ENCODE data around the gene DHRS12. TPM values are rescaled to one million over a fixed set of nuclear protein-coding genes. Genes with fewer than 3 reads are reported as not detected.

Gene DHRS12, protein sequence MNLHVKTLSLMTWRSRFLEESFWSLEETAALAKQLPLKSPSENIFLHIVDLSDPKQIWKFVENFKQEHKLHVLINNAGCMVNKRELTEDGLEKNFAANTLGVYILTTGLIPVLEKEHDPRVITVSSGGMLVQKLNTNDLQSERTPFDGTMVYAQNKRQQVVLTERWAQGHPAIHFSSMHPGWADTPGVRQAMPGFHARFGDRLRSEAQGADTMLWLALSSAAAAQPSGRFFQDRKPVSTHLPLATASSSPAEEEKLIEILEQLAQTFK
- total RNA-seq, result 5.4 and 9.9 TPM in 2 replicates

DNA sequence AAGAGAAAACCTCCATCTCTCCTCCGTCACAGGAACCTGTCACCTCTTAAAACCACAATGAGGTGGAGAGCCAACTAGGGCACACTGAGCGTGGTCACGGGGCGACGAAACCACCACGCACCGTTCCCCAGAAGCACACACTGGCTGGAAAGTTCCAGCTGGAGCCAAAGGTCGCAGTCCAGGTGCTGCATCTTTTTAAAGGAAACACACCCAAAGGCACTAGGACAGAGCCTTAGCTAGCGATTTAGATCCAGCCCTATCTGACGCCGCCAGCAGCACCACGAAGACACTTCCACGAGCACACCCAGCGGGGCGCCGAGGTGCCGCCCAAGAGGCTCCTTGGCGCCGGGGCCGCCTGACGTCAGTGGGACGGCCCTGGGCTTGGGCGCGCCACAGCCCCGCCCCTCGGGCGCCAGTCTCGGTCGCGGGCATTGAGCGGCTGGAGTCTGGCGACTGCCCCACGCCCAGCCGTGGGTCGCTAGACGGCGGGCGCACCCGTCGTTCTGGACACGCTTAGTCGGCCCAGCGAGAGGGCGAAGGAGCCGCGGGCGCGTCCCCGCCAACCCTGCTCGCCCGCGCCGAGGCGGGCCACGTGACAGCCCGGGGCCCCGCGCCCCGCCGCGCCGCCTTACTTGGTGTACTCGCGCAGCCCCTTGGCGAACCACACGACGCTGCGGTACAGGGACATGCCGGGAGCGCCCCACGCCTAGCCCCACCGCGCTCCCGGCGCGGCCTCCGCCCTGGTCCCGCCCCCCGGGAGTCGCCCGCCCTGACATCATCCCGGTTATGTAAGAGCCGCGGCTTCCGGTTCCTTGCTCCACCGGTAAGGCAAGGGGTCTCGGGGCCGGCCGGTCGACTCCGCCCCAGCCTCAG is at the start of gene DHRS12:
Gene DHRS12 (minus strand): TSS at position 742 of the 873 bp plus-strand sequence. CDS start 4,504 bp downstream, outside the sequence.
- DNase-seq (ENCODE audit: low read depth in 2 of 2), result peak; percentile 82 to 86

DNA sequence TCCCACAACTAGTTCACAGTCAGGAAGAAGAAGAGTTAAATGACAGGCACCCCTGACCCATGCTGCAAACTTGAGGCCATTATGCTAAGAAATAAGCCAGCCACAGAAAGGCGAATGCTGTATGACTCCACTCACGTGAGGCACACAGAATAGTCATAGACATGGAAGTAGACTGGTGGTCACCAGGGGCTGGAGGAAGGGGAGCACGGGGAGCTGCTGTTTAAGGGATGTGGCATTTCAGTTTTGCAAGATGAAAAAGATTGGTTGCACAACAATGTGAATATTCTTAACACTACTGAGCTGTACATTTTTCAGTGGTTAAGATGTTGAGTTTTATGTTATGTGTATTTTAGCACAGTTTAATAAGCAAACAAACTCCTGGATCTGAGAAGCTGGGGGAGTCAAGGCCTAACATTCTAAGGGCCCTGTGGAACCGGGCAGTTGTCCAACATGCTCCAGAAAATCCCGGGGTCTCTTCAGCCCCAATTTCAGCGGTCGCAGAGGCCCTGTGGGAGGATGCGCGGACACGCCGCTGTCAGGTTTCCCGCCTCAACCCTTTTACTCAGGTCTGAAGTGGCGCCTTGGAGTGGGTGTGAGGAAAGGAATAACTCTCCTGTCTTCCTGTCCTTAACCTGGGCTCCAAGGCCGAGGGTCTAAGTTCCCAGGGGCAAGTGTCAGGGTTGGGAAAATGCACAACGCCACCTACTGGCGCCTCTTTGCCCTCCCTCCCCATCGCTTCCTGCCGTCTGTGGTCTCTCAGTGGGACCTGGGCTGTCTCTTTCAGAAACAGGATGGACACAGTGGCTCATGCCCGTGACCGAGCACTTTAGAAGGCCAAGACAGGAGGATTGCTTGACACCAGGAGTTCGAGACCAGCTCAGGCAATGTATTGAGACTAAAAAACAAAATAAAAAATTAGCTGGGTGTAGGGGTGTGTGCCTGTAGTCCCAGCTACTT is 45.5 kb upstream of the DHRS12 start:
- DNase-seq (ENCODE audit: low read depth in 2 of 2), result peak; percentile 18 to 20

DNA sequence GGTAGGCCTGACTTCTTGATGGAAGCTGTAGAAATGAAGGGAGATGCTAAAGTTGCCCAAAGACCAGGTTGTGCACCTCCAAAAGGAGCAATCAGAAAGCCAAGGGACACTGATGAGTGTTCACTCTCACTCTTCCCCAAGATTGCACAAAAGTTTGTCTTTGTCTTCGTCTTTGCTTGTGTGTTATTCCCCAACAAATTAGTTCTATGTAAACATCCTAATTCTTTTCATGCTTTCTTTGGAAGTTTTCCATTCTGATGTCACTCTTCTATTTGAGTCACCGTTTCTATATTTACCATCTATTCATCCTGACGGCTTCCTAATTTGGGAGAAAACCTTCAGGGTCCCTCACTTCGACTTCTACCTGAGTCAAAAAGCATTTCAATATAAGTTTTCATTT is 44.7 kb upstream of the DHRS12 start:
- peak in 1 of 2 donors; percentile 55 for DNase-seq (ENCODE audit: low read depth in 2 of 2)

- no peak for DNase-seq (ENCODE audit: low read depth in 2 of 2)
Measured at GRCh38 chr13:51846756-51847155, 42.8 kb upstream of the DHRS12 start.

DNA sequence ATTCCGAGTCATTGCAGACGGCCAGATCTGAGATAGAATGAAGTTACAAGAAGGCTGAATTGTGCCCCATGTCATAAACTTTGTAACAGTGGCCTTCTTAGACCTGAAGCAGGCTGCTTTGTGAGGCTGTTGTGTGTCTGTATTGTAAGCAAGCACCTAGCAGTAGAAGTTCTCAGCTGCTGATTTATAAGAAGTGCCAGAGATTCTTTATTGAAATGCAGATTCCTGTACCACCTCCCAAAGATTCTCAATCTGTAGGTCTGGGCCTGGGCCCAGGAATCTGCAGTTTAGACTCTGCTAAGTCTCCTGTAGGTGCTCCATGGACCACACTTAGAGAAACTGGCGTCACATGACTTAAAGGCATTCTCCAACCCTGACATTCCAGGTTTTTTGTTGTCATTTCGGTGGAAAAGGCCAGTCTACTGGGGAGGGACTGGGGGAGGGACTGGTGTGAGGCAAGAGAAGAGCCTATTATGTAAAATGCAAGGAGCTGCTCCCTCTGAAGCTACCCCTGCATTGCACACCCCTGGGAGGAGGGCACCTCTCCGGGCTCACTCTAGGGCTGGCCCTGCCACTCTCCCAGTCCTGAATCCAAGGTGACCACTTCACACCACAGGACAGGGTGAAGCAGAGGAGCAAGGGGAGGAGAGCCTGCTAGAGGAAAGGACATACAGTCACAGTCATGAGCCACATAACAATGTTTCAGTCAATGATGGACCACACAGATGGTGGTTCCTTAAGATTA is 41.8 kb upstream of the DHRS12 start:
- DNase-seq (ENCODE audit: low read depth in 2 of 2), result no peak

GRCh38 chr13:51844862-51845573 is 41.1 kb upstream of the DHRS12 start, which contains the start of gene TMEM272:
TSS of gene TMEM272 (minus strand) at chr13:51845177. CDS start at chr13:51838530, 6,647 bp downstream.
- DNase-seq (ENCODE audit: low read depth in 2 of 2), result peak; percentile 38 to 58

GRCh38 chr13:51843529-51843928 is 39.6 kb upstream of the DHRS12 start:
- no peak for DNase-seq (ENCODE audit: low read depth in 2 of 2)

GRCh38 chr13:51841732-51842131 is 37.8 kb upstream of the DHRS12 start:
- DNase-seq (ENCODE audit: low read depth in 2 of 2), result no peak

DNA sequence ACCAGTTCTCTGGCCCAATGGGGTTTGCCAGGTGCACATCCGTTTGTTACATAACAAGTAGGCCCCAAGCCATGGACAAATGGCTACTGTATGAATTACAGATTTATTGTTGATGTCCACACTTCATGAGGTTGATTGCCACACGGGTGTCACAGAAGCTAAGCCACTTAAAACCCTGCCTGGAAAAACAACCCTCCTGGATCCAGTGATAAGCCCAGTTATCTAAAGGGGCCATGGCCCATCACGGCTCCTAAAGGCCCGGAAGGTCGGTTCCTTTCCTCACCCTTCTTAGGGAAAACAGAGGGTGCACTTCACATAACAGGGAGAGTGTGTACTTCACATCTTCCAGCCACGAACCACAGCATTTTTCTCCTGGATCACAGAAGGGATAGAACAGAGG is 37.0 kb upstream of the DHRS12 start:
- no peak for DNase-seq (ENCODE audit: low read depth in 2 of 2)

GRCh38 chr13:51839711-51840540 is 36.0 kb upstream of the DHRS12 start:
- no peak for DNase-seq (ENCODE audit: low read depth in 2 of 2)

DNA sequence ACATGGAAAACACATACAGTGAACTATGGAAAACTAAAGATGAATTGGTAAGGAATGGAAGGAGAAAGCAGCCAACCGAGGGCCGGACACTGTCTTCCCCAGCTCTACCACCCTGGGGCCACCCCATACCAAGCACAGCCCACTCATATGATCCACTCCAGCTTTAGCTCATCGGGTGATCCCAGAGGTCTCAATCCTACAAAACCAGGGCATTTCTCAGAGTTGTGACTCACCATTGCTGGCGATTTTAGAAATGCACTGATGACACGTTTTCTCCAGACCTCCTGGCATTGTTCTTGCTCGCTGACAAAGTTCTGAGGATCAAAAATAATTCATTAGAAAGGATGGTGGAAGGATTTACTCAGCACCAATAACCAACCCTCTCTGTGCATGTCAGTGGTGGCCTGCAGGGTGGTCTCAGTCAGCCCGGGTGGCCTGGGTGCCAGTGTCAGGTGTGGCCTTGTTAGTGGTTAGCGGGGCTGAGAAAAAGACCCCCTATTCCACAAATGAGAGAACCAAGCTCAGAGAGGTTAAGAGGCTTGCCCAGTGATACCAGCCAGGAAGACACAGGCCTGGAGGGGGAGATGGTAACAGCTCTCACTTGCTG is 34.4 kb upstream of the DHRS12 start:
- peak in 1 of 2 donors; percentile 28 for DNase-seq (ENCODE audit: low read depth in 2 of 2)

DNA sequence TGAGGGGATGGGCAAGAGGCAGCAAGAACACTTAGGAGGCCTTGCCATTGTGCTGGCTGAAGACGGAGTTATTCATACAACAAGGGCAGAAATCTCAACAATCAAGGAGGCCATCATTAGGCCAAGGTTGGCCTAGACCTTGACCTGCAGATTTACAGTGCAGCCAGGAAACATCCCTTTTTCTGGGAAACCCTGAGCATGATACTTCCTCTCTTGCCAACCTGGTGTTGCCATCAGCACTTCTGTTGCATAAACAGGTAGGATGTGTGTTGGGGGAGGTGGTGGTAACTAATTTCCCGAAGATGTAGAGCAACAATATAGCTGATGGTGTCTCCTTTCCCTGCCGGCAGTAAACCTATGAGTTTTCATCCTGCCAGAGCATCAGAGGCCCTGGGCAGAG is 33.1 kb upstream of the DHRS12 start:
- DNase-seq (ENCODE audit: low read depth in 2 of 2), result no peak

DNA sequence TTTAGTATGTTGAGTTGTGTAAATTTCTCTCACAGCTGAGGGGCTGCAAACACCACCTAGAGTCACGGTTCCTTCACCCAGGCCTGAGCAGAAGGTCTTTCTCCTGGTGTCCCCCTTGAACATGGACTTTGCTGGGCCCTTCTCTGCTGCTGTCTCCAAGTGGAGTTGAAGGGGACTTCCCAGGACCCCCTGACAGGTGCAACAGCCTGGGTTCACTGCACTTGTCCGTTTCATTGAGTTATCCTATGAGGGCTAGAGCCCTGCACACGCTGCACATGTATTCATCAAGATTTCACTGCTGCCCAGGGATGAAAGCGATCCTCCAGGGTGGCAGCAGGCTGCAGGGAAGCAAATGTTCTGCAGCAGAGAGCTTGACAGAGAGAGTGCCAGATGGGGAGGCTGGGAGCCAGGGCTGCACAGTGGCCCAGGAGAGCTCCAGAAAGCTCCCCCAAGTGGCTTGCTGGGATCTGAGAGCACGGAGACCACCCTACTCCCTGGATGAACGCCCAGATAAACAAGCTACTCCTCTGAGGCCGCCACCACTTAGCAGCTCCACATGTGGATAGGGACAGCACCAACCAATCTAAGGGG is 30.7 kb upstream of the DHRS12 start:
- DNase-seq (ENCODE audit: low read depth in 2 of 2), result no peak

GRCh38 chr13:51833980-51834379 is 30.0 kb upstream of the DHRS12 start:
- no peak for DNase-seq (ENCODE audit: low read depth in 2 of 2)

GRCh38 chr13:51832471-51833152 is 28.6 kb upstream of the DHRS12 start:
- DNase-seq (ENCODE audit: low read depth in 2 of 2), result peak; percentile 34 to 38

DNA sequence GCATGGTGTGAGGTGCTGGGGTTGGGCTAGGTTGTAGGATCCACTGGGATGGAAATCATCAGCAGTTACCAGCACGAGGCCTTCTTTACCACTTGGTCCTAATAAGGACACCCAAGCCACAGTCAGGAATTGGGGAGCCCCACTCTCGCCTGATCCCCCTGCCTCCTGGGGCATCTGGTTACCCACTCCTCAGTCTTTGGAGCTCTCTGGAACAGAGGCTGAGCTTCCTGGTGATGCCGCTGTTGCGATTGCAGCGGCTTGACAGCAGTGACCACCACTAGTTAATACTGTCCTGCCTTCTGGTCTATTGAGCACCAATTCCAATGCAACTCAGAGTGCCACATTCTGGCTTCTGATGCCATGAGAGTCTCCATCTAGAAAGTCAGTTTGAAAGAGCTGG is 27.6 kb upstream of the DHRS12 start:
- no peak for DNase-seq (ENCODE audit: low read depth in 2 of 2)

DNA sequence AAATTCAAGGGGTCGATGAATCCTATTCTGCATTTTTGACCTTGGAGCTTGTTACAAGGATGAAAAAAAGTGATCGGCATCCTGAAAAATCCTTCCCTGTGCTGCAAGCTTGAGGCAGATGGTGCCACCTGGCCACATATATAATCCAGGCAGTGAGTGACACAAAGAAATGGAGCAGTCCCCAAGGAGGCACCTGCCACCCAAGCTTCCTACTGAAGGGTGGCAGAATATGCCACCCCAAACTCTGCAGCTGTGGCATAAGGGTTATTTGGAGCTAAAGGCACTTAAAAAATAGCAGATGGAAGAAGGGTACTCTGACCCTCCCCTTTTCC is 25.6 kb upstream of the DHRS12 start:
- DNase-seq (ENCODE audit: low read depth in 2 of 2), result no peak

All from lung microvascular endothelial cell (primary cell).